Mammary microvascular endothelial cell (primary cell): ENCODE measurements around the gene XKRX. TPM values are rescaled to one million over a fixed set of nuclear protein-coding genes. Genes with fewer than 3 reads are reported as not detected.

Experiments used
- total RNA-seq: library from RNA; depleted of rRNA; stranded (reverse); fragments of >200 nt; gene quantifications from 2 replicates; pipeline ENCODE4 v1.2.3, GENCODE V29; 2015

XKRX gene
- total RNA-seq: 0.69 and 0.73 TPM in 2 replicates

GRCh38 chrX:100928660-100929613 is at the start of gene XKRX:
Gene XKRX (minus strand): TSS chrX:100928917. CDS start chrX:100928304, 613 bp downstream.

GRCh38 chrX:100969408-100969807 is 40.7 kb upstream of the XKRX start, which contains the start of gene ARL13A:
Gene ARL13A (plus strand): TSS chrX:100969708. CDS start chrX:100973690, 3,982 bp downstream.

GRCh38 chrX:100874325-100874724 is 54.4 kb downstream of the XKRX start, which contains the start of gene NOX1:
Gene NOX1 (minus strand): TSS chrX:100874359. CDS start chrX:100874139, 220 bp downstream.

Other genes starting within 250 kb of the XKRX start
- 14.5 and 14.8 TPM in 2 replicates for gene SYTL4, start 196.8 kb downstream of the XKRX start, total RNA-seq
- 35.5 and 36.0 TPM in 2 replicates for gene CSTF2, start 108.5 kb downstream of the XKRX start, total RNA-seq
- gene NOX1, start 54.6 kb downstream of the XKRX start, total RNA-seq: not detected in 2 replicates
- not detected in 2 replicates for gene ARL13A, start 40.8 kb upstream of the XKRX start, total RNA-seq
- gene TRMT2B, start 123.2 kb upstream of the XKRX start, total RNA-seq: 23.3 and 26.8 TPM in 2 replicates
- 1.7 and 1.8 TPM in 2 replicates for gene TMEM35A, start 150.0 kb upstream of the XKRX start, total RNA-seq
- 17.7 and 24.8 TPM in 2 replicates for gene CENPI, start 169.3 kb upstream of the XKRX start, total RNA-seq